ENCODE measurements around the gene MRPS16. TPM values are rescaled to one million over a fixed set of nuclear protein-coding genes. Genes with fewer than 3 reads are reported as not detected.

Gene MRPS16
- total and polyA plus RNA-seq, 2 of the 13 experiments (the other 11 are each of a cell fraction or from before 2014, with no cell fraction given), result 70.1 to 135 TPM

DNA sequence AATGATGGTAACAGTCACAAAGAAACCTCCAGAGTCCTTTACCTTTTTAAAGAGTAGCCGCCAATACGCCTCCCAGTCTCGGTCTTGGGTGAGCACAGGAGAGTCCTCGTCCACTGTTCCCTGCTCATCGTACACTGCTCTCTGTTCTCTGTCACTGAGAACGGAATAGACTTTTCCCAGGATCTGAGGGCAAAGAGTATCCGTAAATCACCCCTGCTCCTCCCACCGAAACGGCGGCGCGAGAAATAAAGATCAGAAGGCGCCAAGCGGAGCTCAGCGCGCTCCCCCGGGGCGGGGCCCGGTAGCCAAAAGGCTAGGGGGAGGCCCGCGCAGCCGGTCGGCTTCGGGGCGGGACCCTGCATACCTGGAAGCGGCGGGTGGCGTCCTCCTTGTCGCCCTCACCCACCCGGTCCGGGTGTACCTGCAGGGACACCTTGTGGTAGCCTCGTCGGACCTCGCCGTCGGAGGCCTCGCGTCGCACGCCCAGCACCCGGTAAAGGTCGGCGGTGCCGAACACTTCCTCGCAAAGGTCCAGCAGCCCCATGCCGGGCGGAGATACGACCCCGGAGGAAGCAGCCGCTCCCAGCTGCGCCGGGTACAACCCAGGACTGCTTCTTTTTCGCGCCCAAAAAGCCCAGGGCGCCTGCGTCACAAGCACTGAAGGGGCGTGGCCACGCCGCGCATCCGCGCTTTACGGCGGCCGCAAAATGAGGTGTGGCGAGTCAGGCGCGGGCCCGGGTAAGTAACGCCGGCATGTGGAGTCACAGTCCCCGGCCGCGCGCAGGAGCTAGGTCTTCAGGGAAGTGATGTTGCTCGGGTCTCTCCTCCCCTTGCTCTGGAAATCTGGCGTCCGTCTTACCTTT is 5.6 kb downstream of the MRPS16 start, which contains the start of gene DNAJC9 (continued):
- TF ChIP-seq, protein P1, sequence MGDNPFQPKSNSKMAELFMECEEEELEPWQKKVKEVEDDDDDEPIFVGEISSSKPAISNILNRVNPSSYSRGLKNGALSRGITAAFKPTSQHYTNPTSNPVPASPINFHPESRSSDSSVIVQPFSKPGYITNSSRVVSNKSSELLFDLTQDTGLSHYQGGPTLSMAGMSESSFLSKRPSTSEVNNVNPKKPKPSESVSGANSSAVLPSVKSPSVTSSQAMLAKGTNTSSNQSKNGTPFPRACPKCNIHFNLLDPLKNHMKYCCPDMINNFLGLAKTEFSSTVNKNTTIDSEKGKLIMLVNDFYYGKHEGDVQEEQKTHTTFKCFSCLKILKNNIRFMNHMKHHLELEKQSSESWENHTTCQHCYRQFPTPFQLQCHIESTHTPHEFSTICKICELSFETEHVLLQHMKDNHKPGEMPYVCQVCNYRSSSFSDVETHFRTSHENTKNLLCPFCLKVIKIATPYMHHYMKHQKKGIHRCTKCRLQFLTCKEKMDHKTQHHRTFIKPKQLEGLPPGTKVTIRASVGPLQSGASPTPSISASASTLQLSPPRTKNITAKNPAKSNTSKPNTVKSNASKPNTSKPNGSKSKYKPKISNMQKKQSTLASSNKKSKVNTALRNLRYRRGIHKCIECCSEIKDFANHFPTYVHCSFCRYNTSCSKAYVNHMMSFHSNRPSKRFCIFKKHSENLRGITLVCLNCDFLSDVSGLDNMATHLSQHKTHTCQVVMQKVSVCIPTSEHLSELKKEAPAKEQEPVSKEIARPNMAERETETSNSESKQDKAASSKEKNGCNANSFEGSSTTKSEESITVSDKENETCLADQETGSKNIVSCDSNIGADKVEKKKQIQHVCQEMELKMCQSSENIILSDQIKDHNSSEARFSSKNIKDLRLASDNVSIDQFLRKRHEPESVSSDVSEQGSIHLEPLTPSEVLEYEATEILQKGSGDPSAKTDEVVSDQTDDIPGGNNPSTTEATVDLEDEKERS (CRISPR knock-in tag; IDR thresholded peaks at IDR 0.05), result peak; percentile 26; the same call in 1 of the 2 replicates
- no peak for TF ChIP-seq ARNT (IDR thresholded peaks at IDR 0.05)
- TF ChIP-seq IKZF1 (IDR thresholded peaks at IDR 0.05), result no peak
- no peak; the same call in 1 of the 2 replicates for TF ChIP-seq SOX13 (IDR thresholded peaks at IDR 0.05)
- TF ChIP-seq SOX13 (CRISPR knock-in tag; conservative IDR thresholded peaks at IDR 0.05 in 1 of 2, IDR thresholded peaks at IDR 0.05 in 1 of 2), result no peak; a peak in 2 of 4 replicates
- peak; percentile 67; the same call in 1 of the 2 replicates for TF ChIP-seq ZNF296 (CRISPR knock-in tag; conservative IDR thresholded peaks at IDR 0.05)
- 0 out of 2 replicates have a peak, but pooled peaks have one; percentile 47 for TF ChIP-seq MBD4 (IDR thresholded peaks at IDR 0.05; ENCODE audit: borderline replicate concordance, low read length)
- peak; percentile 85; the same call in 1 of the 2 replicates for TF ChIP-seq ETV6 (CRISPR knock-in tag; conservative IDR thresholded peaks at IDR 0.05)
- TF ChIP-seq FLYWCH1 (CRISPR knock-in tag; IDR thresholded peaks at IDR 0.05), result no peak
- peak; percentile 9; the same call in 1 of the 2 replicates for TF ChIP-seq GATAD2A (CRISPR knock-in tag; IDR thresholded peaks at IDR 0.05)
- TF ChIP-seq, protein P2, sequence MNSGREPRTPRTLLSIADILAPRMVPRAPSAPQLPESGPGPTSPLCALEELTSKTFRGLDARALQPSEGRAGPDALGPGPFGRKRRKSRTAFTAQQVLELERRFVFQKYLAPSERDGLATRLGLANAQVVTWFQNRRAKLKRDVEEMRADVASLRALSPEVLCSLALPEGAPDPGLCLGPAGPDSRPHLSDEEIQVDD (CRISPR knock-in tag; IDR thresholded peaks at IDR 0.05; ENCODE audit: borderline replicate concordance), result no peak
- TF ChIP-seq, protein P3, sequence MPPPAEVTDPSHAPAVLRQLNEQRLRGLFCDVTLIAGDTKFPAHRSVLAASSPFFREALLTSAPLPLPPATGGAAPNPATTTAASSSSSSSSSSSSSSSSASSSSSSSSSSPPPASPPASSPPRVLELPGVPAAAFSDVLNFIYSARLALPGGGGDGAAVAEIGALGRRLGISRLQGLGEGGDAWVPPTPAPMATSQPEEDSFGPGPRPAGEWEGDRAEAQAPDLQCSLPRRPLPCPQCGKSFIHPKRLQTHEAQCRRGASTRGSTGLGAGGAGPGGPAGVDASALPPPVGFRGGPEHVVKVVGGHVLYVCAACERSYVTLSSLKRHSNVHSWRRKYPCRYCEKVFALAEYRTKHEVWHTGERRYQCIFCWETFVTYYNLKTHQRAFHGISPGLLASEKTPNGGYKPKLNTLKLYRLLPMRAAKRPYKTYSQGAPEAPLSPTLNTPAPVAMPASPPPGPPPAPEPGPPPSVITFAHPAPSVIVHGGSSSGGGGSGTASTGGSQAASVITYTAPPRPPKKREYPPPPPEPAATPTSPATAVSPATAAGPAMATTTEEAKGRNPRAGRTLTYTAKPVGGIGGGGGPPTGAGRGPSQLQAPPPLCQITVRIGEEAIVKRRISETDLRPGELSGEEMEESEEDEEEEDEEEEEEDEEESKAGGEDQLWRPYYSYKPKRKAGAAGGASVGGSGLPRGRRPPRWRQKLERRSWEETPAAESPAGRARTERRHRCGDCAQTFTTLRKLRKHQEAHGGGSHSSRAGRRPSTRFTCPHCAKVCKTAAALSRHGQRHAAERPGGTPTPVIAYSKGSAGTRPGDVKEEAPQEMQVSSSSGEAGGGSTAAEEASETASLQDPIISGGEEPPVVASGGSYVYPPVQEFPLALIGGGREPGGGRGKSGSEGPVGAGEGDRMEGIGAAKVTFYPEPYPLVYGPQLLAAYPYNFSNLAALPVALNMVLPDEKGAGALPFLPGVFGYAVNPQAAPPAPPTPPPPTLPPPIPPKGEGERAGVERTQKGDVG (CRISPR knock-in tag; IDR thresholded peaks at IDR 0.05; ENCODE audit: borderline replicate concordance), result peak; percentile 84; the same call in 1 of the 2 replicates
- TF ChIP-seq ZBTB20 (CRISPR knock-in tag; IDR thresholded peaks at IDR 0.05; ENCODE audit: borderline replicate concordance, low read depth), result 0 out of 2 replicates have a peak, but pooled peaks have one; percentile 36
- TF ChIP-seq CCAR2 (optimal IDR thresholded peaks at IDR 0.05; ENCODE audit: low read depth, low read length), result no peak
- TF ChIP-seq ZNF207 (IDR thresholded peaks at IDR 0.05; ENCODE audit: borderline replicate concordance), result no peak
- TF ChIP-seq, protein P4, sequence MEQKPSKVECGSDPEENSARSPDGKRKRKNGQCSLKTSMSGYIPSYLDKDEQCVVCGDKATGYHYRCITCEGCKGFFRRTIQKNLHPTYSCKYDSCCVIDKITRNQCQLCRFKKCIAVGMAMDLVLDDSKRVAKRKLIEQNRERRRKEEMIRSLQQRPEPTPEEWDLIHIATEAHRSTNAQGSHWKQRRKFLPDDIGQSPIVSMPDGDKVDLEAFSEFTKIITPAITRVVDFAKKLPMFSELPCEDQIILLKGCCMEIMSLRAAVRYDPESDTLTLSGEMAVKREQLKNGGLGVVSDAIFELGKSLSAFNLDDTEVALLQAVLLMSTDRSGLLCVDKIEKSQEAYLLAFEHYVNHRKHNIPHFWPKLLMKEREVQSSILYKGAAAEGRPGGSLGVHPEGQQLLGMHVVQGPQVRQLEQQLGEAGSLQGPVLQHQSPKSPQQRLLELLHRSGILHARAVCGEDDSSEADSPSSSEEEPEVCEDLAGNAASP (CRISPR knock-in tag; IDR thresholded peaks at IDR 0.05; ENCODE audit: borderline replicate concordance), result no peak; the same call in 1 of the 2 replicates
- TF ChIP-seq SIN3A (IDR thresholded peaks at IDR 0.05; ENCODE audit: borderline replicate concordance, low read depth, low read length), result peak; percentile 91
- TF ChIP-seq ZNF605 (CRISPR knock-in tag; IDR thresholded peaks at IDR 0.05), result peak; percentile 97
